Measurements from ENCODE around the gene UBE2L3. TPM values are rescaled to one million over a fixed set of nuclear protein-coding genes. Genes with fewer than 3 reads are reported as not detected.

UBE2L3 gene
- total and polyA plus RNA-seq, 4 donors: 37.2 to 63.0 (median 44.0) TPM

DNA sequence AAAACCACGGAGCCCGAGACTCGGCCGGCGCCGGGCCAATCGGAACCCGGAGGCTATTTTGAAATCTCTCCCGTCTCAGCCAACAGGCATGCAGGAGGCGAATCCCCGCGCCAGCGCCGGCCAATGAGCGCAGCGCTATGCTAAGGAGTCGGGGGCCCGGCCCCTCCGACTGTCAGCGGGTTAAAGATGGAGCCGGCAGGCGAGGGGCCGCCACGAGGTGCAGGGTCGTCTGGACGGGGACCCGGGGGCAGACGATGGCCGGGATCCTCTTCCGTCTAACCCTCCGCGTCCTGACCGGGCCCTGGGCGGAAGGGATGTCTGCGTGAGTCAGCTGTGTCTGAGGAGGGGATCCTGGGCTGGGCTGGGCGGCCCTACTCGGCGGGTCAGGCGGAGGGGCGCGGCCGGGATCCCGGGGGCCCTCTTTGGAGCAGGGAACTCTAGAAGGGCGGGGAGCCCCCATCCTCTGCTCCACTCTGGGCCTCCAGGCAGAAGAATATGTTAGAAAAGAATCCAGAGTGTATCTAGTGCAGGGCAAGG lies 84.6 kb downstream of the UBE2L3 start:
- Histone ChIP-seq H3K27ac (ENCODE audit: low read depth in 1 of 2, low read length in 1 of 2) (no peak overlapping the region), H3K4me1 (ENCODE audit: control insufficient read depth in 5 of 5, insufficient read depth in 5 of 5, low read length in 5 of 5) (peaks cover 4 to 24% (median 5%) of the 10 kb centered on the region in 5 donors), H3K27me3 (ENCODE audit: control insufficient read depth in 3 of 3, insufficient read depth in 3 of 3, low read length in 2 of 3) (no peaks in the 10 kb centered on the region), H3K4me3 (peak overlapping the region; percentile 36), H3K9ac (ENCODE audit: insufficient read depth in 1 of 2, low read length in 2 of 2) (no peak overlapping the region), H3K36me3 (ENCODE audit: control insufficient read depth in 4 of 4, insufficient read depth in 4 of 4, low read length in 4 of 4) (peaks cover 0 to 4% (median 2%) of the 10 kb centered on the region in 4 donors), H3K9me3 (ENCODE audit: control insufficient read depth in 4 of 4, insufficient read depth in 3 of 4, low read length in 3 of 4) (no peaks in the 10 kb centered on the region)
- ATAC-seq (ENCODE audit: insufficient read depth, low FRiP score) (peak; percentile 92), DNase-seq (peak; percentile 93 to 95 (median 93))
- TF ChIP-seq, protein P1, sequence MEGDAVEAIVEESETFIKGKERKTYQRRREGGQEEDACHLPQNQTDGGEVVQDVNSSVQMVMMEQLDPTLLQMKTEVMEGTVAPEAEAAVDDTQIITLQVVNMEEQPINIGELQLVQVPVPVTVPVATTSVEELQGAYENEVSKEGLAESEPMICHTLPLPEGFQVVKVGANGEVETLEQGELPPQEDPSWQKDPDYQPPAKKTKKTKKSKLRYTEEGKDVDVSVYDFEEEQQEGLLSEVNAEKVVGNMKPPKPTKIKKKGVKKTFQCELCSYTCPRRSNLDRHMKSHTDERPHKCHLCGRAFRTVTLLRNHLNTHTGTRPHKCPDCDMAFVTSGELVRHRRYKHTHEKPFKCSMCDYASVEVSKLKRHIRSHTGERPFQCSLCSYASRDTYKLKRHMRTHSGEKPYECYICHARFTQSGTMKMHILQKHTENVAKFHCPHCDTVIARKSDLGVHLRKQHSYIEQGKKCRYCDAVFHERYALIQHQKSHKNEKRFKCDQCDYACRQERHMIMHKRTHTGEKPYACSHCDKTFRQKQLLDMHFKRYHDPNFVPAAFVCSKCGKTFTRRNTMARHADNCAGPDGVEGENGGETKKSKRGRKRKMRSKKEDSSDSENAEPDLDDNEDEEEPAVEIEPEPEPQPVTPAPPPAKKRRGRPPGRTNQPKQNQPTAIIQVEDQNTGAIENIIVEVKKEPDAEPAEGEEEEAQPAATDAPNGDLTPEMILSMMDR (IDR thresholded peaks at IDR 0.05; ENCODE audit: control extremely low read depth, extremely low read depth): no peak
- 0% methylated on average over 43 to 44 of the region's 44 CpGs for WGBS, 2 donors

- TF ChIP-seq, protein P1 (IDR thresholded peaks at IDR 0.05; ENCODE audit: control extremely low read depth, extremely low read depth): no peak
- peaks cover 4 to 24% (median 6%) of the 10 kb centered on the region in 5 donors for H3K4me1 ChIP-seq (ENCODE audit: control insufficient read depth in 5 of 5, insufficient read depth in 5 of 5, low read length in 5 of 5)
- no peak overlapping the region for H3K27ac ChIP-seq (ENCODE audit: low read depth in 1 of 2, low read length in 1 of 2)
- no peaks in the 10 kb centered on the region for H3K9me3 ChIP-seq (ENCODE audit: control insufficient read depth in 4 of 4, insufficient read depth in 3 of 4, low read length in 3 of 4)
- no peak overlapping the region for H3K4me3 ChIP-seq
- DNase-seq: no peak
- H3K36me3 ChIP-seq (ENCODE audit: control insufficient read depth in 4 of 4, insufficient read depth in 4 of 4, low read length in 4 of 4): peaks cover 0 to 4% (median 2%) of the 10 kb centered on the region in 4 donors
- H3K27me3 ChIP-seq (ENCODE audit: control insufficient read depth in 3 of 3, insufficient read depth in 3 of 3, low read length in 2 of 3): no peaks in the 10 kb centered on the region
- peak; percentile 2 for ATAC-seq (ENCODE audit: insufficient read depth, low FRiP score)
- 27 to 34% methylated on average over 39 to 40 of the region's 40 CpGs for WGBS, 2 donors
- H3K9ac ChIP-seq (ENCODE audit: insufficient read depth in 1 of 2, low read length in 2 of 2): no peak overlapping the region
These were observed 85.3 kb downstream of the UBE2L3 start for GRCh38 chr22:21652547-21653545.

- H3K27ac ChIP-seq (ENCODE audit: low read depth in 1 of 2, low read length in 1 of 2): no peak overlapping the region
These were observed 89.5 kb downstream of the UBE2L3 start for GRCh38 chr22:21657020-21657359.

More at GRCh38 chr22:21657020-21657359, 89.5 kb downstream of the UBE2L3 start:
- H3K9ac ChIP-seq (ENCODE audit: insufficient read depth in 1 of 2, low read length in 2 of 2): no peak overlapping the region
- no peaks in the 10 kb centered on the region for H3K9me3 ChIP-seq (ENCODE audit: control insufficient read depth in 4 of 4, insufficient read depth in 3 of 4, low read length in 3 of 4)
- TF ChIP-seq, protein P1 (IDR thresholded peaks at IDR 0.05; ENCODE audit: control extremely low read depth, extremely low read depth): no peak
- ATAC-seq (ENCODE audit: insufficient read depth, low FRiP score): no peak
- DNase-seq: no peak
- H3K36me3 ChIP-seq (ENCODE audit: control insufficient read depth in 4 of 4, insufficient read depth in 4 of 4, low read length in 4 of 4): peaks cover 0 to 4% (median 0%) of the 10 kb centered on the region in 4 donors
- H3K27me3 ChIP-seq (ENCODE audit: control insufficient read depth in 3 of 3, insufficient read depth in 3 of 3, low read length in 2 of 3): no peaks in the 10 kb centered on the region
- peak overlapping the region; percentile 20 for H3K4me3 ChIP-seq
- peaks cover 0 to 12% (median 1%) of the 10 kb centered on the region in 5 donors for H3K4me1 ChIP-seq (ENCODE audit: control insufficient read depth in 5 of 5, insufficient read depth in 5 of 5, low read length in 5 of 5)
- WGBS, 2 donors: 35 to 45% methylated on average over 17 of the region's 17 CpGs

Data from lung (tissue), 12 donors.